ENCODE results near the gene SH3RF2.
A peak's percentile ranks its signal among the peaks of the same experiment; 100 is the strongest.
"Not testable (repeated sequence)": the region's sequence is repeated elsewhere in the genome, so short reads cannot be mapped to it uniquely, and the experiment has no call there.

SH3RF2 gene

DNA sequence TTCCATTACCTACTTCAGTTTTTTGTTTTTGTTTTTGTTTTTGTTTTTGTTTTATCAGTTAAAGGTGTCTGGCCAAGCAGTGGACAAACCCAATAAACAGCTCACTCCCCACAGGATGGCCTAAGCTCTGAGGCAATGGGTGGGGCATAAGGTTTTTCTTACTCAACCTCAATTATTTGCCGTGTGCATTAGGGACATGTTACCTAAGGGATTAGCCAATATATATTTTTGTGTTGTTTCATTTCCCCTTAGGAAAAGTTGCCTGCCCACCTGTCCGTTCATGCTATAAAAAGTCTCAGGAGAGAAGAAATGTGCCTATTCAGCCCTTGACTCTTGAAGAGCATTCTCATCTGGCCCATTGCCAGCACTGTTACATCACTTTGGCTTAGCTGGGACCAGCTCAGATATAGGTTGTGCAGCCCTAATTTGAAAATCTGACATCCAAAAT lies 7.3 kb downstream of the SH3RF2 start:
- H3K36me3 ChIP-seq (ENCODE audit: control insufficient read depth, insufficient read depth, low read length), result no peaks in the 10 kb centered on the region
- peaks cover 70% of the 10 kb centered on the region for H3K4me1 ChIP-seq (ENCODE audit: control insufficient read depth, insufficient read depth, low read length)
- no peak overlapping the region for H3K4me3 ChIP-seq (ENCODE audit: low read length)
- H3K27me3 ChIP-seq (ENCODE audit: control insufficient read depth, insufficient read depth, low read length), result no peaks in the 10 kb centered on the region
- H3K9ac ChIP-seq (ENCODE audit: low read length), result no peak overlapping the region
- H3K9me3 ChIP-seq (ENCODE audit: control insufficient read depth, low read length), result no peaks in the 10 kb centered on the region

DNA sequence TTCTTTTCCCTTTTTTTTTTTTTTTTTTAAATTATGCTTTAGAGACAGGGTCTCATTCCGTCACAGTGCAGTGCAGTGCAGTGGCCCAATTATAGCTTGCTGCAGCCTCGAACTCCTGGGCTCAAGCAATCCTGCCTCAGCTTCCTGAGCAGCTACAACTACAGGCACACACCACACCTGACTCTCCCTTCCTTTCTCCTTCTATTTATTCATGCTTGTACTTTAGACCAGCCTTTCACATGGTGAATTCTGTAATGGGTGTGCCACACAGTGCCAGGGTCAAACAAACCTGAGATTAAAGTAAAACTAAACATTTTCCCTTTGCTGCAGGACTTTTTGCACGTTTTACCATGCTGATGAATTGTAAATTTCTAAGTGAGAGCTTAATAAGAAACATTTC lies 8.0 kb downstream of the SH3RF2 start:
- Histone ChIP-seq H3K4me3 (ENCODE audit: low read length) (no peak overlapping the region), H3K4me1 (ENCODE audit: control insufficient read depth, insufficient read depth, low read length) (peaks cover 74% of the 10 kb centered on the region), H3K9ac (ENCODE audit: low read length) (no peak overlapping the region)

DNA sequence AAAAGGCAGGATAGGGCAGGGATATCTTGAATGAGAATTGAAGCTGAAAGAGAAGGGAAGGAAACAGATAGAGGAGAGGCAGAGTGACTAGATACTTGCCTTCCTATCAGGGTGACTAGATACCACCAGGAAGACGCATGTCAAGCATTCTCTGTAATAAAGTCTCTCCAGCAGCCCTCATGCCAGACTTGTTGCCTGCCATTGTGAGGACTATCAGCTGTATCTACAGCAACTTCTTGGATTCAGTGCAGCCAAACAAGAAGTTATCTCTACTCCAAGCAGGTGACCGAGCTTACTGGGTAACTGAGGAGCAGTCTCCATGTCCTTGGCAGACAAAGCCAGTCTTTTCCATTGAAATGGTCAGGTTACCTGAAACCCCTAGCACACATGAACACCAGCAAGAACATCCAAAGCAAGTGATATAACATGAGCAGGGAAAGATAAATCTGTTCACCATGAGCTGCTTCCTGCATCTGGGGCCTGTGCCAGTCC lies 9.3 kb downstream of the SH3RF2 start:
- Histone ChIP-seq H3K36me3 (ENCODE audit: control insufficient read depth, insufficient read depth, low read length) (no peaks in the 10 kb centered on the region), H3K9me3 (ENCODE audit: control insufficient read depth, low read length) (no peaks in the 10 kb centered on the region), H3K4me3 (ENCODE audit: low read length) (no peak overlapping the region), H3K9ac (ENCODE audit: low read length) (peak overlapping the region; percentile 4), H3K4me1 (ENCODE audit: control insufficient read depth, insufficient read depth, low read length) (peaks cover 77% of the 10 kb centered on the region), H3K27me3 (ENCODE audit: control insufficient read depth, insufficient read depth, low read length) (no peaks in the 10 kb centered on the region)

More for the DNA sequence above, 8.0 kb downstream of the SH3RF2 start:
- no peaks in the 10 kb centered on the region for H3K27me3 ChIP-seq (ENCODE audit: control insufficient read depth, insufficient read depth, low read length)
- no peaks in the 10 kb centered on the region for H3K36me3 ChIP-seq (ENCODE audit: control insufficient read depth, insufficient read depth, low read length)
- H3K9me3 ChIP-seq (ENCODE audit: control insufficient read depth, low read length), result no peaks in the 10 kb centered on the region

DNA sequence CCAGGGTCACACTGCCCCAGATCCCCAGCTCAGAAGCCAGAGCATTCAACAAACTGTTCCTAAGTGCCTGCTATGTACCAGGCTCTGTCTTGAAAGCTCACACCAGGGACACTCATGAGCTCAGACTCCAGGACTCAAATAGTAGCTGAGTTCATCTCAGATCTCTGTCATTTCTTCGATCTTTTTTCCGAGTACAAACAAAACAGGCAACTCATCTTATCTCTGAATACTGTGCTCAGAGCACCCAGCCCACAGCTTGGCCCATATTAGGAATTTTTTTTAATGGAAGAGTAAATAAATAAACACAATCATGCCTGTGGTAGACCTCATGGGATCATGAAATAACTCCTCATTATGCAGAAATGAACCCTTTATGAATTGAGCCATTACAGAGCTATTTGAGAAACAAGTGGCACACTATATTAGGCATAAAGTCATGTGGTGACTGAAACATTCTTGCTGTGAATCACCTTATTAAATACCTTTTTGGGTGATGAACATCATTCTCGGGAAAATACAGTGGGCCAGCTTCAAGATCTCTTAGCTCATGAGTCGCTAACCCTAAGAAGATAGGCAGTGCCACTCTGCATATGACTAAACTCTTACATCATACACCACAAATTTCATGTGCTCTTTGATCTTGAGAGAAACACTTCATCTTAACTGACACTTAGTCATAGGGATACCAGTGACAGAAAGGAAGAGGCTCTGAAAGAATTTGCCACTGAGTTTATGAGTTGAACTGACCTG lies 9.9 kb downstream of the SH3RF2 start:
- Histone ChIP-seq H3K9ac (ENCODE audit: low read length) (no peak overlapping the region), H3K4me1 (ENCODE audit: control insufficient read depth, insufficient read depth, low read length) (peaks cover 75% of the 10 kb centered on the region), H3K27me3 (ENCODE audit: control insufficient read depth, insufficient read depth, low read length) (no peaks in the 10 kb centered on the region)

DNA sequence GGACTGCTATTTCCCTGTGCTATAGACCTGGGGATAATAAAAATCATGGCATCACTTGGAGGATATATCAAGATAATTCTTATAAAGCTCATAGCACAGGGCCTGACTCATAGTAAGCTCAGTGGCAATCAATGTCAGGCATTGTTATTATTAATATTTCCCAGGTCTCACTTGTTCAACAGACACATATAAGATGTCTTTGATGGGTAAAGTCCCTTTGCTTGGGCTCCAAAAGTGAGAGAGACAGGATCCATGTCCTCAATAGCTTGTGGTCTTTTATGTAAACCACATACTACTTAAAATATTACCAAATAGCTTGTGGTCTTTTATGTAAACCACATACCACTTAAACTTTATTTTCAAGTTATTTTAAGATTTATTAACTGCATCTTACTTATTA lies 11.2 kb downstream of the SH3RF2 start:
- Histone ChIP-seq H3K4me1 (ENCODE audit: control insufficient read depth, insufficient read depth, low read length) (peaks cover 65% of the 10 kb centered on the region), H3K9ac (ENCODE audit: low read length) (no peak overlapping the region), H3K27me3 (ENCODE audit: control insufficient read depth, insufficient read depth, low read length) (no peaks in the 10 kb centered on the region), H3K9me3 (ENCODE audit: control insufficient read depth, low read length) (no peaks in the 10 kb centered on the region), H3K4me3 (ENCODE audit: low read length) (no peak overlapping the region), H3K36me3 (ENCODE audit: control insufficient read depth, insufficient read depth, low read length) (no peaks in the 10 kb centered on the region)

More for the DNA sequence above, 9.9 kb downstream of the SH3RF2 start:
- no peaks in the 10 kb centered on the region for H3K36me3 ChIP-seq (ENCODE audit: control insufficient read depth, insufficient read depth, low read length)
- H3K9me3 ChIP-seq (ENCODE audit: control insufficient read depth, low read length), result no peaks in the 10 kb centered on the region
- no peak overlapping the region for H3K4me3 ChIP-seq (ENCODE audit: low read length)

DNA sequence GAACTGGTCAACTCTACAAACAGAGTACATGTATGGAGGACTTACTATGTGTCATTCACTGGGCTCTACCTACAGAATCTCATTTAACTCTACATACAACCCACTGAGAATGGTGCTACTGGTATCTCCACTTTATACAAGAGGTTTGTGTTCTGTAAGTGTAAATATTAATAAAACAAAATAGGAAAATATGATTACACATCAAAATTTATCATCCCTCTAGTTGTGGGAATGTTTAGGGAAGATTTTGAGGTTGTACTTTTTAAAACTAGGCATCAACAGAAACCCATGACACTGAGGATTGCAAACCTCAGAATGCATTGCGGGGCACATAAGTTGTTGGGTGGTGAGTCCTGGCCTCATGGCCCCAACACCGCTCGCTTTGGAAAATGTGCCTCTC lies 11.7 kb downstream of the SH3RF2 start:
- Histone ChIP-seq H3K4me3 (ENCODE audit: low read length) (no peak overlapping the region), H3K27me3 (ENCODE audit: control insufficient read depth, insufficient read depth, low read length) (no peaks in the 10 kb centered on the region), H3K36me3 (ENCODE audit: control insufficient read depth, insufficient read depth, low read length) (no peaks in the 10 kb centered on the region), H3K4me1 (ENCODE audit: control insufficient read depth, insufficient read depth, low read length) (peaks cover 62% of the 10 kb centered on the region), H3K9me3 (ENCODE audit: control insufficient read depth, low read length) (no peaks in the 10 kb centered on the region), H3K9ac (ENCODE audit: low read length) (no peak overlapping the region)

DNA sequence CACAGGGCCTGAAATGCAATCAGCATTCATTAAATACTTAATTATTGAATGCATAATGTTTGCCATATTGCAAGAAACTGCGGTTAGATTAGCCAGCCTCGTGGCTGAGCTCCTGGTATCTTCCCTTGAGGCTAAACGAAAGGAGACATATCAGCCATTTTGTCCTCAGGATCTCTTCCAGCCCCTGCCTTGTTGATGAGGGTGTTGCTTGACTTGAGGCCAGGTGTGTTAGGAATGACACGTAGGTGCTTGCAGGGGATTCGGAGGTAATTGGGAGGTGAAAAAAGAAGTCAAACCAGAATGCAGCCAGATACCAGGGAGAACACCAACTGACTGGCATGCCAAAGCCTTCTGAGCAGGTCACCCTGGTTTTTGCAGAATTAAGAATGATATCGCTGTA lies 12.5 kb downstream of the SH3RF2 start:
- Histone ChIP-seq H3K36me3 (ENCODE audit: control insufficient read depth, insufficient read depth, low read length) (no peaks in the 10 kb centered on the region), H3K9me3 (ENCODE audit: control insufficient read depth, low read length) (no peaks in the 10 kb centered on the region), H3K4me1 (ENCODE audit: control insufficient read depth, insufficient read depth, low read length) (peaks cover 54% of the 10 kb centered on the region), H3K4me3 (ENCODE audit: low read length) (no peak overlapping the region), H3K9ac (ENCODE audit: low read length) (no peak overlapping the region), H3K27me3 (ENCODE audit: control insufficient read depth, insufficient read depth, low read length) (no peaks in the 10 kb centered on the region)

- no peaks in the 10 kb centered on the region for H3K9me3 ChIP-seq (ENCODE audit: control insufficient read depth, low read length)
- H3K27me3 ChIP-seq (ENCODE audit: control insufficient read depth, insufficient read depth, low read length), result no peaks in the 10 kb centered on the region
- H3K36me3 ChIP-seq (ENCODE audit: control insufficient read depth, insufficient read depth, low read length), result no peaks in the 10 kb centered on the region
- peaks cover 50% of the 10 kb centered on the region for H3K4me1 ChIP-seq (ENCODE audit: control insufficient read depth, insufficient read depth, low read length)
- H3K4me3 ChIP-seq (ENCODE audit: low read length), result no peak overlapping the region
- no peak overlapping the region for H3K9ac ChIP-seq (ENCODE audit: low read length)
Measured at GRCh38 chr5:145949474-145949873, 13.1 kb downstream of the SH3RF2 start.

DNA sequence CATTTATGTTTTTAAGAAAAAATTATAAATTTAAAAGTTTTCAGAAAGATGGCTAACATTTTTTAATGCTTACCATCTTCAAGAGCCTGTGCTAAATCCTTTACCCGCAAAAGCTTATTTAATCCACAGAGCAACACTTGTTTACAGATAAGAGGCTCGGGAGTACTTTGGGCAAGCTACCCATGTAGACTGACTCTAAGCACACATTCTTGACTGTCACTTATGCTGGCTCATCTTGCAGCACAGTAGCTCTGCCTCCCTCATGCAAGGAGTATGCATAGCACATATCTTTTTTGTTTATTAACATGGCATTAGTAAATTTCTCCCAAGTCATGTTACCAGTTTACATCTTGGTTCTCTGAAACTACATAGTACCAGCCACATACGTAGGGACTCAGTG lies 14.7 kb downstream of the SH3RF2 start:
- Histone ChIP-seq H3K36me3 (ENCODE audit: control insufficient read depth, insufficient read depth, low read length) (no peaks in the 10 kb centered on the region), H3K27me3 (ENCODE audit: control insufficient read depth, insufficient read depth, low read length) (no peaks in the 10 kb centered on the region), H3K4me3 (ENCODE audit: low read length) (no peak overlapping the region), H3K9ac (ENCODE audit: low read length) (no peak overlapping the region), H3K9me3 (ENCODE audit: control insufficient read depth, low read length) (no peaks in the 10 kb centered on the region), H3K4me1 (ENCODE audit: control insufficient read depth, insufficient read depth, low read length) (peaks cover 37% of the 10 kb centered on the region)

DNA sequence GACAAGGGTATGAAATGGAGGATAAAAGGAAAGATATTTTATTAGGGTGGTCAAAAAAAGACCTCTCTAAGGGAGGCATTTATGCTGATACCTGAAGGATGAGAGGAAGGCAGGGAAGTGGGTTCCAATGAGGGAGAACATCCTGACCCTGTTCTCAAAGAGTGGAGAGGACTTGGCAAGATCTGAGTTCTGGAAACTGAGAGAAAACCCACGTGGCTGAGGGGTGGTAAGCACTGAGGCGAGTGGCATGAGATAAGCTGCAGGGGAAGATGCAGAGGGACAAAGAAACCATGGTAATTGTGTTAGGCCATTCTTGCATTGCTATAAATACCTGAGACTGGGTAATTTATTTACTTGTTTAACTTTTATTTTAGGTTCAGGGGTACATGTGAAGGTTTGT lies 16.8 kb downstream of the SH3RF2 start:
- peaks cover 20% of the 10 kb centered on the region for H3K4me1 ChIP-seq (ENCODE audit: control insufficient read depth, insufficient read depth, low read length)
- H3K4me3 ChIP-seq (ENCODE audit: low read length), result no peak overlapping the region
- H3K36me3 ChIP-seq (ENCODE audit: control insufficient read depth, insufficient read depth, low read length), result no peaks in the 10 kb centered on the region
- no peaks in the 10 kb centered on the region for H3K27me3 ChIP-seq (ENCODE audit: control insufficient read depth, insufficient read depth, low read length)
- H3K9me3 ChIP-seq (ENCODE audit: control insufficient read depth, low read length), result no peaks in the 10 kb centered on the region
- no peak overlapping the region for H3K9ac ChIP-seq (ENCODE audit: low read length)

DNA sequence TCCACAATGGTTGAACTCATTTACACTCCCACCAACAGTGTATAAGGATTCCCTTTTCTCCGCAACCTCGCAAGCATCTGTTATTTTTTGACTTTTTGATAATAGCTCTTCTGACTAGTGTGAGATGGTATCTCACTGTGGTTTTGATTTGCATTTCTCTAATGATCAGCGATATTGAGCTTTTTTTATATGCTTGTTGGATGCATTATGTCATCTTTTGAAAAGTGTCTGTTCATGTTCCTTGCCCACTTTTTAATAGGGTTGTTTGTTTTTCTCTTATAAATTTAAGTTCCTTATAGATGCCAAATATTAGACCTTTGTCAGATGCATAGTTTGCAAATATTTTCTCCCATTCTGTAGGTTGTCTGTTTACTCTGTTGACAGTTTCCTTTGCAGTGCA lies 17.8 kb downstream of the SH3RF2 start:
- H3K9ac ChIP-seq (ENCODE audit: low read length); H3K4me3 ChIP-seq (ENCODE audit: low read length); H3K27me3 ChIP-seq (ENCODE audit: control insufficient read depth, insufficient read depth, low read length); H3K36me3 ChIP-seq (ENCODE audit: control insufficient read depth, insufficient read depth, low read length); H3K9me3 ChIP-seq (ENCODE audit: control insufficient read depth, low read length): not testable (repeated sequence)
- peaks cover 11% of the 10 kb centered on the region for H3K4me1 ChIP-seq (ENCODE audit: control insufficient read depth, insufficient read depth, low read length)

DNA sequence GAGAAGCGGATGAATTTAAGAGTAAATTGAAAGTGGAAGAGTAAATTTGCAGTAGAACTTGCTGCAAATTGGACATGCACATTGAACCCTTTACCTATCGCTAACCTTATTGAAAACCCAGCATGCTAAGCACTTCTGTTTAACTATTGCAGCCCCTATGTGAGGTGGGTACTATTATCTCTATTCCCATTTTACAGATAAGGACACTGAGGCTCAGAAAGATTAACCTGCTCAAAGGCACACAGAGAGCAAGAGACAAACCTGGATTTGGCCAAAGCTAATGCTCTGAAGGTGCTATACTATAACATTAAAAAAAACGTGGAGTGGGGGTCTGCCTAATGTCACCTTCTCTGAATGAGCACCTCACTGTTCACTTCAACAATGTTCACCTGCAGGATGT lies 21.0 kb downstream of the SH3RF2 start:
- peaks cover 20% of the 10 kb centered on the region for H3K4me1 ChIP-seq (ENCODE audit: control insufficient read depth, insufficient read depth, low read length)
- no peaks in the 10 kb centered on the region for H3K36me3 ChIP-seq (ENCODE audit: control insufficient read depth, insufficient read depth, low read length)
- no peaks in the 10 kb centered on the region for H3K27me3 ChIP-seq (ENCODE audit: control insufficient read depth, insufficient read depth, low read length)
- H3K9ac ChIP-seq (ENCODE audit: low read length), result no peak overlapping the region
- H3K4me3 ChIP-seq (ENCODE audit: low read length), result no peak overlapping the region
- H3K9me3 ChIP-seq (ENCODE audit: control insufficient read depth, low read length), result no peaks in the 10 kb centered on the region
